ENCODE data around the gene IGFBP7.
A peak's percentile ranks its signal among the peaks of the same experiment; 100 is the strongest.

DNA sequence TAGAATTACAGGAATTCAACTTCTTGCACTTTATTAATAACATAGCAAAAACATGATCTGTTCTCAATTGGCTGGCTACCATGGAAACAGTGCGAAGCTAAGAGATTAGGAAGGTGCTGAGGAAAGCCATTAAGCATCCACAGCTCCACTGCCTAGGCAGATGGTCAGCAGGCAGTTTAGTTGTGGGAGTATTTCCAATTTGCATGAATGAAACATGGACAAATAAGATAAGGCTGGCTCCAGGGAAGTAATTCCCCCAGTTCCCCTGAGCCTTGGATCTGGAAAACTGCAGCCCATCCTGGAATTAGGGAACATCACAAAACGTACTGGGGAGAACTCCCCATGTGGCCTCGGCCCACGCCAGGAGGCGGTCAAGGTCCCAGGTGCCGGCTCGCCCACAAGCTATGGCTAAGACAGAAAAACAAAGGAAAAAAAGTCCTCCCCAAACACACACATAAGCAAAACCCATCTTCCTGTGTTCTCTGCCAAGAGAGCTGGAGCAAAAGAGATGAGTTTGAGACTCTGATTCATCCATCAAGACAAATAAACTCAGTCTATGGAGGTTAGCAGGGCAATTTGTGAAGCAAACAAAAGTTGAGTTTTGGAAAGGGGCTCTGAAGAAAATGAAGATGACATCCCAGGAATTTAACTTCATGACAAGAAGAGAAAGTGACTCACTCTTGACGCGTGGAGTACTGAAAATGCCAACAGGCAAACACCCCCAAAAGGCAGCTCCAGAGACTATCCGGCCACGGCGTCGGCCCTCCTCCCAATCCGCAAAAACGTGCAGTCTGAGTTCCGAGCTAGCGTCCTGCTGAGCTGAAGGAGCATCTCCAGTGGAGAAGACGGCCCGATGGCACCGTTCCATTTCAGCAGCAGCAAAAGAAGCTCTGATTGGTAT lies 45.1 kb downstream of the IGFBP7 start:
- TF ChIP-seq, protein P1, sequence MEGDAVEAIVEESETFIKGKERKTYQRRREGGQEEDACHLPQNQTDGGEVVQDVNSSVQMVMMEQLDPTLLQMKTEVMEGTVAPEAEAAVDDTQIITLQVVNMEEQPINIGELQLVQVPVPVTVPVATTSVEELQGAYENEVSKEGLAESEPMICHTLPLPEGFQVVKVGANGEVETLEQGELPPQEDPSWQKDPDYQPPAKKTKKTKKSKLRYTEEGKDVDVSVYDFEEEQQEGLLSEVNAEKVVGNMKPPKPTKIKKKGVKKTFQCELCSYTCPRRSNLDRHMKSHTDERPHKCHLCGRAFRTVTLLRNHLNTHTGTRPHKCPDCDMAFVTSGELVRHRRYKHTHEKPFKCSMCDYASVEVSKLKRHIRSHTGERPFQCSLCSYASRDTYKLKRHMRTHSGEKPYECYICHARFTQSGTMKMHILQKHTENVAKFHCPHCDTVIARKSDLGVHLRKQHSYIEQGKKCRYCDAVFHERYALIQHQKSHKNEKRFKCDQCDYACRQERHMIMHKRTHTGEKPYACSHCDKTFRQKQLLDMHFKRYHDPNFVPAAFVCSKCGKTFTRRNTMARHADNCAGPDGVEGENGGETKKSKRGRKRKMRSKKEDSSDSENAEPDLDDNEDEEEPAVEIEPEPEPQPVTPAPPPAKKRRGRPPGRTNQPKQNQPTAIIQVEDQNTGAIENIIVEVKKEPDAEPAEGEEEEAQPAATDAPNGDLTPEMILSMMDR (IDR thresholded peaks at IDR 0.05), result no peak
- no peak for TF ChIP-seq POLR2A (IDR thresholded peaks at IDR 0.05)
- TF ChIP-seq POLR2AphosphoS5 (IDR thresholded peaks at IDR 0.05), result peak in 1 of 3 donors; percentile 6
